ENCODE data around the gene NEDD1.

NEDD1 gene

GRCh38 chr12:96906849-96907670 is at the start of gene NEDD1:
Gene NEDD1, plus strand, starts transcription at chr12:96907257. Its CDS starts 2,503 bp downstream, at chr12:96909760.
- peak; percentile 76 for DNase-seq (ENCODE audit: low read depth, low spot score)

- no peak for DNase-seq (ENCODE audit: low read depth, low spot score)
Measured at GRCh38 chr12:96858162-96858561, 48.9 kb upstream of the NEDD1 start.

GRCh38 chr12:96861656-96862055 is 45.4 kb upstream of the NEDD1 start:
- no peak for DNase-seq (ENCODE audit: low read depth, low spot score)

GRCh38 chr12:96862326-96862725 is 44.7 kb upstream of the NEDD1 start:
- no peak for DNase-seq (ENCODE audit: low read depth, low spot score)

- no peak for DNase-seq (ENCODE audit: low read depth, low spot score)
Measured at GRCh38 chr12:96864335-96864734, 42.7 kb upstream of the NEDD1 start.

GRCh38 chr12:96866801-96867590 is 40.1 kb upstream of the NEDD1 start:
- DNase-seq (ENCODE audit: low read depth, low spot score), result no peak

- DNase-seq (ENCODE audit: low read depth, low spot score), result no peak
Measured at GRCh38 chr12:96870946-96871345, 36.1 kb upstream of the NEDD1 start.

GRCh38 chr12:96872961-96873360 is 34.1 kb upstream of the NEDD1 start:
- DNase-seq (ENCODE audit: low read depth, low spot score), result no peak

GRCh38 chr12:96874211-96874610 is 32.8 kb upstream of the NEDD1 start:
- DNase-seq (ENCODE audit: low read depth, low spot score), result no peak

- no peak for DNase-seq (ENCODE audit: low read depth, low spot score)
Measured at GRCh38 chr12:96876966-96877365, 30.1 kb upstream of the NEDD1 start.

GRCh38 chr12:96878704-96879103 is 28.4 kb upstream of the NEDD1 start:
- no peak for DNase-seq (ENCODE audit: low read depth, low spot score)

- no peak for DNase-seq (ENCODE audit: low read depth, low spot score)
Measured at GRCh38 chr12:96879301-96879700, 27.8 kb upstream of the NEDD1 start.

- DNase-seq (ENCODE audit: low read depth, low spot score), result no peak
Measured at GRCh38 chr12:96880220-96880619, 26.8 kb upstream of the NEDD1 start.

- DNase-seq (ENCODE audit: low read depth, low spot score), result no peak
Measured at GRCh38 chr12:96881608-96882007, 25.4 kb upstream of the NEDD1 start.

- no peak for DNase-seq (ENCODE audit: low read depth, low spot score)
Measured at GRCh38 chr12:96882862-96883261, 24.2 kb upstream of the NEDD1 start.

- no peak for DNase-seq (ENCODE audit: low read depth, low spot score)
Measured at GRCh38 chr12:96883571-96883970, 23.5 kb upstream of the NEDD1 start.

GRCh38 chr12:96886998-96887677 is 19.9 kb upstream of the NEDD1 start:
- DNase-seq (ENCODE audit: low read depth, low spot score), result no peak

- DNase-seq (ENCODE audit: low read depth, low spot score), result no peak
Measured at GRCh38 chr12:96889273-96889933, 17.7 kb upstream of the NEDD1 start.

- no peak for DNase-seq (ENCODE audit: low read depth, low spot score)
Measured at GRCh38 chr12:96890331-96890730, 16.7 kb upstream of the NEDD1 start.

- no peak for DNase-seq (ENCODE audit: low read depth, low spot score)
Measured at GRCh38 chr12:96892104-96892503, 15.0 kb upstream of the NEDD1 start.

- DNase-seq (ENCODE audit: low read depth, low spot score), result no peak
Measured at GRCh38 chr12:96897421-96897820, 9.6 kb upstream of the NEDD1 start.

- no peak for DNase-seq (ENCODE audit: low read depth, low spot score)
Measured at GRCh38 chr12:96901175-96901574, 5.9 kb upstream of the NEDD1 start.

Data from activated CD4-positive, CD25-positive, alpha-beta regulatory T cell treated with anti-CD3 and anti-CD28 coated beads, Interleukin-2, amount 50 U/mL, for 16 hours (primary cell).